ENCODE measurements around the gene BARHL2.

DNA sequence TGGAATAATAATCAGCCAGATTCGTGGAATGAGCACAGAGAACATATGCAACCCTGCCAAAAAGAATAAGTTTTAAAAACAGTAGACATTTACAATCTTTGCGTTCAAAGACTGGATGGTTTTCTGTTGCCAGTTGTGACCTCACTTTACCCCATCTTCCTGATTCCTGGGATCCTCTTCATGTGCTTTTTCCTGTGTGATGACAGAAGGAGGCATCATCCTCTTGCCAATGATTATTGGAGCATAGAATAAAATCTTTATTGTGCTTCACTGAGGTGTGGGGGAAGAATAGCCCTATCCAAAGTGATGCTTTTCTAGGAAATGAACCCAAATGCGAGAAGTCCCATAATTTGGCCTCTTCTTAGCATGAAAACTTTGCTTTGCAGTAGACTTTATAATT lies 15.0 kb upstream of the BARHL2 start:
- TF ChIP-seq, protein P1, sequence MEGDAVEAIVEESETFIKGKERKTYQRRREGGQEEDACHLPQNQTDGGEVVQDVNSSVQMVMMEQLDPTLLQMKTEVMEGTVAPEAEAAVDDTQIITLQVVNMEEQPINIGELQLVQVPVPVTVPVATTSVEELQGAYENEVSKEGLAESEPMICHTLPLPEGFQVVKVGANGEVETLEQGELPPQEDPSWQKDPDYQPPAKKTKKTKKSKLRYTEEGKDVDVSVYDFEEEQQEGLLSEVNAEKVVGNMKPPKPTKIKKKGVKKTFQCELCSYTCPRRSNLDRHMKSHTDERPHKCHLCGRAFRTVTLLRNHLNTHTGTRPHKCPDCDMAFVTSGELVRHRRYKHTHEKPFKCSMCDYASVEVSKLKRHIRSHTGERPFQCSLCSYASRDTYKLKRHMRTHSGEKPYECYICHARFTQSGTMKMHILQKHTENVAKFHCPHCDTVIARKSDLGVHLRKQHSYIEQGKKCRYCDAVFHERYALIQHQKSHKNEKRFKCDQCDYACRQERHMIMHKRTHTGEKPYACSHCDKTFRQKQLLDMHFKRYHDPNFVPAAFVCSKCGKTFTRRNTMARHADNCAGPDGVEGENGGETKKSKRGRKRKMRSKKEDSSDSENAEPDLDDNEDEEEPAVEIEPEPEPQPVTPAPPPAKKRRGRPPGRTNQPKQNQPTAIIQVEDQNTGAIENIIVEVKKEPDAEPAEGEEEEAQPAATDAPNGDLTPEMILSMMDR (IDR thresholded peaks at IDR 0.05; ENCODE audit: poor library complexity): no peak
- TF ChIP-seq EZH2phosphoT487 (IDR thresholded peaks at IDR 0.05; ENCODE audit: low read depth, severe bottlenecking, unreplicated experiment) (no peak), EZH2 (IDR thresholded peaks at IDR 0.05; ENCODE audit: borderline replicate concordance) (no peak)

All from hepatocyte (in vitro differentiated cells).